Transverse colon (tissue), 4 donors: ENCODE results near the gene WDR86. TPM values are rescaled to one million over a fixed set of nuclear protein-coding genes. Genes with fewer than 3 reads are reported as not detected.

ENCODE experiments used
- DNase-seq: peaks from one replicate; pipeline ENCODE4 v3.0.0-alpha.2; 2019
- H3K27ac ChIP-seq, 4 donors: fragments of 200-600 bp; sonication (generic); 2 replicates each; pipeline ENCODE4 v1.5.1; 2016 to 2018; ENCODE audit warnings: inconsistent platforms in 4 of 4
- H3K27me3 ChIP-seq: fragments of 200-600 bp; sonication (generic); 2 replicates; pipeline ENCODE4 v1.5.1; 2017; ENCODE audit warnings: inconsistent platforms
- H3K36me3 ChIP-seq, 4 donors: fragments of 200-600 bp; sonication (generic); 2 replicates each; pipeline ENCODE4 v1.5.1; 2017 to 2019; ENCODE audit warnings: inconsistent platforms in 4 of 4
- H3K4me1 ChIP-seq, 4 donors: fragments of 200-600 bp; sonication (generic); 2 replicates each; pipeline ENCODE4 v1.5.1; 2017 to 2020; ENCODE audit warnings: inconsistent platforms in 4 of 4
- H3K4me3 ChIP-seq, 4 donors: fragments of 200-600 bp; sonication (generic); 1 replicate in 1 of 4; 2 replicates in 3 of 4; pipeline versions ENCODE4 v1.5.1 to v1.6.1; 2017 to 2019; ENCODE audit warnings: inconsistent platforms in 4 of 4
- H3K9me3 ChIP-seq, 2 donors: fragments of 200-600 bp; sonication (generic); 2 replicates each; pipeline ENCODE4 v1.5.1; 2017 to 2019; ENCODE audit warnings: inconsistent platforms in 2 of 2
- CTCF ChIP-seq, 5 experiments: fragments of 200-600 bp in 3 of 5; fragments of 450-650 bp in 2 of 5; sonication (generic) in 3 of 5; IDR thresholded peaks; 1 replicate in 2 of 5; 2 replicates in 3 of 5; pipeline ENCODE4 v1.5.1; 2016 to 2017; ENCODE audit warnings: antibody characterized with exemption in 5 of 5, inconsistent platforms in 3 of 5, mild to moderate bottlenecking in 2 of 5, moderate library complexity in 1 of 5
- EP300 ChIP-seq: sonication (generic); formaldehyde crosslinking; IDR thresholded peaks from one replicate; pipeline ENCODE4 v1.6.1; 2017; ENCODE audit warnings: antibody characterized with exemption, low read depth
- POLR2A ChIP-seq: fragments of 450-650 bp; IDR thresholded peaks from one replicate; pipeline ENCODE4 v1.6.1; 2016; ENCODE audit warnings: antibody characterized with exemption, mild to moderate bottlenecking, moderate library complexity
- POLR2AphosphoS5 ChIP-seq, 3 donors: sonication (generic); formaldehyde crosslinking; IDR thresholded peaks; one replicate each; pipeline ENCODE4 v1.6.1; 2016; ENCODE audit warnings: antibody characterized with exemption in 3 of 3
- WGBS, 2 donors: methylation state at CpG; one replicate each; pipeline ENCODE4 v1.1.5; 2018; ENCODE audit warnings: low coverage in 1 of 2; 5-methylcytosine and 5-hydroxymethylcytosine counted together
- in situ Hi-C, 4 donors: fragments of 200-750 bp; cut with MboI; loops; one replicate each; pipeline versions ENCODE4 v1.15.0 to v1.15.1; 2017; ENCODE audit warnings: low sequenced_read_pairs in 3 of 4, low pct_ligation_motif_present in 1 of 4, low pct_unique_long_range_greater_than_20kb in 1 of 4
- intact Hi-C: fragments of 100-400 bp; cut with DNase I; formaldehyde crosslinking; loops from one replicate; pipeline ENCODE4 v1.15.1; 2023; ENCODE audit warnings: low total_unique reads
- total RNA-seq, 4 donors: library from RNA; depleted of rRNA; stranded (reverse); fragments of >200 nt; gene quantifications; one replicate each; pipeline ENCODE4 v1.1.0, GENCODE V29; 2016

WDR86 gene
- total RNA-seq, 4 donors from 2014 or later: 2.8 to 33.3 (median 7.1) TPM

DNA sequence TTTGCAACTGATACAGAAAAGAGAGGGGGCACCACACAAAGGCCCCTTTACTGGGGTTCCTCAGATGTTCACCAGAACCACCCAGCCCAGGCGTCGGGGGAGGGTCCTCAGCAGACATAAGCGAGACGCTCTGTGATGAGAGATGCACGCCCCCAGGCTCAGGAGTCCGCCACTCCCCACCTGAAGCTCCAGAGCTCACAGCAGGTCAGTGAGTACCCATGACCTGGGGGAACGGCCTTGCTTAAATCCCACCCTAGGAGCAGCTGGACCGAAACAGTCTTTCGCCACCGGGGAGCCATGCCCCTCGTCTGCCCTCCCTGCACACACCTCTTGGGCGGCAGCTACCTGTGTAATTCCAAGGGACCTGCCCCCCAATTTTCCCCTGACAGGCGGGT lies 27.3 kb upstream of the WDR86 start:
- H3K4me3 ChIP-seq: no peak overlapping the region
- peak overlapping the region; percentile 15 to 67 (median 51) for H3K27ac ChIP-seq
- no peaks in the 10 kb centered on the region for H3K36me3 ChIP-seq
- 87% methylated on average over 13 of the region's 13 CpGs; no CpG with 5 or more reads in 1 of the 2 donors for WGBS, 2 donors
- in situ Hi-C loops: no loop called here
- DNase-seq: no peak
- H3K4me1 ChIP-seq: peaks cover 8 to 20% (median 14%) of the 10 kb centered on the region in 4 donors
- intact Hi-C loops: no loop called here
- H3K27me3 ChIP-seq: peaks cover 28% of the 10 kb centered on the region
- no peaks in the 10 kb centered on the region for H3K9me3 ChIP-seq
- TF ChIP-seq POLR2AphosphoS5 (IDR thresholded peaks at IDR 0.05) (no peak), POLR2A (no peak), CTCF (IDR thresholded peaks at IDR 0.05) (no peak), EP300 (no peak)

- Histone ChIP-seq H3K27ac (peak overlapping the region; percentile 42 to 67 (median 52)), H3K9me3 (no peaks in the 10 kb centered on the region), H3K36me3 (no peaks in the 10 kb centered on the region), H3K4me3 (no peak overlapping the region), H3K27me3 (peaks cover 28% of the 10 kb centered on the region), H3K4me1 (peaks cover 8 to 20% (median 14%) of the 10 kb centered on the region in 4 donors)
- 72 to 80% methylated on average over 5 to 9 of the region's 9 CpGs for WGBS, 2 donors
- in situ Hi-C loops (no loop called here), intact Hi-C loops (no loop called here)
- DNase-seq: no peak
- TF ChIP-seq CTCF (IDR thresholded peaks at IDR 0.05): no peak
- no peak for TF ChIP-seq POLR2A
- TF ChIP-seq POLR2AphosphoS5 (IDR thresholded peaks at IDR 0.05): no peak
- no peak for TF ChIP-seq EP300
Observed at GRCh38 chr7:151436446-151437158, 26.8 kb upstream of the WDR86 start.

GRCh38 chr7:151435971-151436370 lies 26.1 kb upstream of the WDR86 start:
- WGBS, 2 donors: 85 to 93% methylated on average over 3 to 6 of the region's 15 CpGs
- no peaks in the 10 kb centered on the region for H3K9me3 ChIP-seq
- H3K36me3 ChIP-seq: no peaks in the 10 kb centered on the region
- peak overlapping the region in 3 of 4 donors; percentile 42 to 67 (median 43) for H3K27ac ChIP-seq
- TF ChIP-seq EP300 (no peak), POLR2A (no peak), POLR2AphosphoS5 (IDR thresholded peaks at IDR 0.05) (no peak), CTCF (IDR thresholded peaks at IDR 0.05) (no peak)
- intact Hi-C loops (no loop called here), in situ Hi-C loops (no loop called here)
- peaks cover 8 to 16% (median 12%) of the 10 kb centered on the region in 4 donors for H3K4me1 ChIP-seq
- no peak for DNase-seq
- H3K27me3 ChIP-seq: peaks cover 24% of the 10 kb centered on the region
- H3K4me3 ChIP-seq: no peak overlapping the region

- Histone ChIP-seq H3K27me3 (peaks cover 17% of the 10 kb centered on the region), H3K27ac (no peak overlapping the region), H3K4me3 (no peak overlapping the region), H3K9me3 (no peaks in the 10 kb centered on the region), H3K36me3 (no peaks in the 10 kb centered on the region), H3K4me1 (peaks cover 5 to 15% (median 9%) of the 10 kb centered on the region in 4 donors)
- WGBS, 2 donors: 85 to 94% methylated on average over 4 to 17 of the region's 20 CpGs
- TF ChIP-seq EP300 (no peak), POLR2A (no peak), POLR2AphosphoS5 (IDR thresholded peaks at IDR 0.05) (no peak), CTCF (IDR thresholded peaks at IDR 0.05) (no peak)
- intact Hi-C loops: no loop called here
- in situ Hi-C loops: no loop called here
- no peak for DNase-seq
Observed at GRCh38 chr7:151435103-151435916, 25.5 kb upstream of the WDR86 start.
